ENCODE results near the gene PCDH9. TPM values are rescaled to one million over a fixed set of nuclear protein-coding genes. Genes with fewer than 3 reads are reported as not detected.
A peak's percentile ranks its signal among the peaks of the same experiment; 100 is the strongest.

The PCDH9 gene
- total RNA-seq, 1 donor from 2014 or later, result 37.7 TPM

DNA sequence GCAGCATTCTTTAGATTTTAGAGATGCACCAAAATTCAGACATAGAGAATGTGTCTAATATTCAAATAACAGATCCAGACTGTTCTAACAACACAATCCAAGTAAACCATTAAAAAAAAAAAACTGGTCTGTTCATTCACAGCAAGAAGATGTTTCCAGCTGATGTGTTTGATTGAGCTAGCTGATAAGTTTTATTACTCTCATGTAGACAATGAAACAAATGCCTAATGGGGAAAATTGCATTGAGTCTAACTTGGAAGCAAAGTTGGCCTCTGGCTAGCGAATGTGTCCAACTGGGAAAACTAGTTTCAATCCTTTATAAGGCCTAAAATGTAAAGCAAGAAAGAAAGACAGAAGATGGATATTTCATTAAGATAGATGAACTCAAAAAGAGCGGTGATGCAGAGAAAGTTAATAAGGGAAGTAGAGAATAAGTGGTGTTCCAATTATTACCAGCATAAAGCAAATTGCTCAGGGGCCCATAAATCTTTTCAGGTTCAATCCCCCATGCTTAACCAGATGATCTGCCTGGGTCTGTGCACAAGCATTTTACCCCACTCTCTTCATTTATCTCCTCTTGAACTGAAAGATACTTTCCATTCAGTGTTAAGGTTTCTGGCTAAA, 54.2 kb downstream of the PCDH9 start:
- intact Hi-C loops (cut with DNase I), result no loop called here
- DNase-seq (ENCODE audit: low spot score) (no peak), ATAC-seq (no peak)

DNA sequence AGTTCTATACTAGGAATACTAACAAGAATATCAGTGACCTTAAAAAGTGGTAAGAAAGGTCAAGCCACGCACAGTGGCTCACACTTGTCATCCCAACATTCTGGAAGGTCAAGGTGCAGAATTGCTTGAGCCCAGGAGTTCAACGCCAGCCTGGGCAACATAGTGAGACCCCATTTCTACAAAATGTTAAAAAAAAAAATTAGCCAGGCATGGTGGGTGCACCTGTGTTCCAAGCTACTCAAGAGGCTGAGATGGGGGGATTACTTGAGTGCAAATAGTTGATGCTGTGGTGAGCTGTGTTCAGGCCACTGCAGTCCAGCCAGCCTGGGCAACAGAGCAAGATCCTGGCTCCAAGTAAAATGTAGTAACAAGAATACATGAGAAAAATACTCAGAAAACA, 61.8 kb downstream of the PCDH9 start:
- intact Hi-C loops (cut with DNase I), result no loop called here
- DNase-seq (ENCODE audit: low spot score) (no peak), ATAC-seq (no peak)

DNA sequence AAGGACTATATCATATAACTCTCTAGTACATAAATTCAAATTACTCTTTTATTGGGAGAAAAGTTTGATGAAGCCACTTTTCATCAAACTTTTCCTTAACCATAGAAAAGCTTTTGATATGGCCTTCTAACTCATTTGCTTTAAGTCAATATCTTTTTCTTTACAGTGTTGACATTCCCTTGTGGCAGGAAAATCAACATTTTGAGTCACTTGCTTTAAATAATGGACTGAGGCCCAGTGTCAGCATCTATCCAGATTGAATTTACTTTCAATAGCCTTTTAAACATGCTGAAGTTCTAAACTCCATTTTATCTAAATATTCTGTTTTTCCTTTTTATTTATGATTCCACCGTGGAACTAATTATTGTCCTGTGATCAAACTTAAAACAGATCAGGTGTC, 62.7 kb downstream of the PCDH9 start:
- DNase-seq (ENCODE audit: low spot score), result no peak
- no peak for ATAC-seq
- intact Hi-C loops (cut with DNase I), result no loop called here

DNA sequence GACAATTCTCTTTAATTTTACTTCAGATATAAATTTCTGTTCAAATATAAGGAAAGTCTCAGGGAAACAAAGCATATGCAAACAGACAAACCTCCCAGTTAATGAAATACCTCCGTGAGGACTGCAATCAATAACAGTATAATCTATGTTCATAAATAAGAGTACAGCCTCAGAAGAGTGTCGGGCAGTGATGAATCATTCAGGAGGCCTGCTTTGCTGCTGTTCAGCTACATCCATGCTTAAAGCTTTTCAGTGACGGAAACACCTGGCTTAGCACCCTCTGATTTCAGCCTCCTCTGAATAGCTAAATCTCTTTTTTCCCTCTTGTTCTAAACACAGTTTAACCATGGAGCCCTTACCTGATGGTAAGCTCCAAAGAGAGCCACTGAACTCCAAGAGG, 69.0 kb downstream of the PCDH9 start:
- ATAC-seq (no peak), DNase-seq (ENCODE audit: low spot score) (no peak)
- intact Hi-C loops (cut with DNase I), result no loop called here

DNA sequence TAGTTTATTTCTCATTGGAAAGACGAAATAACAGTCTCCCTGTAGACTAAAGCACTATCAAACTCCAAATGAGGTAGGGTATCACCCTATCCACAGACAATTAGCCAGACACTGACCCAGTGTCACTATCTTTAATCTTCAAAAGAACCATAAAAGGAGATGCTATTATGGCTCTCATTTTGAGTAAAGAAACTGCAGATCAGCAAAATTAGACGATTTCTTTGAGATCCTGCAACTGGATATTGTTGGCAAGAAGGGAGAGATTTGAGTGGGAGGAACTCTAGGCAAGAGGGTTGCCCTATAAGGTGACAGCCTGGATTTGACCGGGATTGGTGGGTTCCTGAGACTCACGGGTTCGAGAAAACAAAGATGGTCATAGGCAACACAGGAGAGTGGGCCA, 71.2 kb downstream of the PCDH9 start:
- ATAC-seq (no peak), DNase-seq (ENCODE audit: low spot score) (no peak)
- intact Hi-C loops (cut with DNase I), result no loop called here

DNA sequence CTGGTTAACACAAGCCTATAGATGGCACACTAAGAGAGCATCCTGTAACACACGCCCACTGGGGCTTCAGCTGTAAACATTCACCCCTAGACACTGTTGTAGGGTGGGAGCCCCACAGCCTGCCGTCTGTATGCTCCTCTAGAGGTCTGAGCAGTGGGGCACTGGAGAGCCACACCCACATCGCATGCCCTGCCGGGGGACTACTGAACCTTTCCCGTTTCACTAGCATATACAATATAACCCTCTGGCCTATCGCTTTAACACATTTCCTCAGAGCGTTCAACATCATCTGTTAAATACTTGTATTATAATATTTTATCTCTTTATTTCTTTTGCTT, 73.4 kb downstream of the PCDH9 start:
- no peak for ATAC-seq
- intact Hi-C loops (cut with DNase I), result no loop called here
- no peak for DNase-seq (ENCODE audit: low spot score)

DNA sequence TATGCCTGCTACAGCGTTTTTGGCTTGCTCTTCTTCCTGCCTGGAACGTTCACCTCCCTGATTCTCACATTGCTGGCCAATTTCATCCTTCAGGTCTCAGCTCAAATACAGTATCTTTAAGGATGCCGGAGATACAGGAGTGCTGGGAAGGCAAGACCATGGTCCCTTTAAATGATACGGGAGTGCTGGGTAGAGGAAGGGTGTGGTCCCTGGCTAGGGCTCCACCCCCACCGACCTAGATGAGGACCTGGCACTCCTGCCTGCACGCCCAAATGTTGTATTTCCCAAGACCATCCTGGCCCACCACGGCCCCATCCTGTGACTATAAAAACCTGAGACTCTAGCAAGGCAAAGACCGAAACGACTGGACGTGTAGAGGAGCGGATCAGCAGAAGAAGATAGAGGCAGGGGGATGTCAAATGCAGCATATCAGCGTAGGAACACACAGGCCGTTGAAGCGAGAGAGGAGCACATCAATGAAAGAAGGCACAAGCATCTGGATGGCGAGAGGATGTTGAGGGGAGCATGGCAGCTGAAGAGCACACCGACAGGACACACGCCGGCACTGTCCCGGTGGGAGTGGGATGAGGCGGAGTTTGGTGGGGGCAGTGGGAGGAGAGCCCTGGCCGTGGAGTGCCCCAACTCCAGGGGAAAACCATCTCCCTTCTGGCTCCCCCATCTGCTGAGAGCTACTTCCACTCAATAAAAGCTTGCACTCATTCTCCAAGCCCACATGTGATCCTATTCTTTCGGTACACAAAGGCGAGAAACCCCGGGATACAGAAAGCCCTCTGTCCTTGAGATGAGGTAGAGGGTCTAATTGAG, 74.0 kb downstream of the PCDH9 start:
- no peak for DNase-seq (ENCODE audit: low spot score)
- ATAC-seq, result no peak
- intact Hi-C loops (cut with DNase I), result no loop called here

DNA sequence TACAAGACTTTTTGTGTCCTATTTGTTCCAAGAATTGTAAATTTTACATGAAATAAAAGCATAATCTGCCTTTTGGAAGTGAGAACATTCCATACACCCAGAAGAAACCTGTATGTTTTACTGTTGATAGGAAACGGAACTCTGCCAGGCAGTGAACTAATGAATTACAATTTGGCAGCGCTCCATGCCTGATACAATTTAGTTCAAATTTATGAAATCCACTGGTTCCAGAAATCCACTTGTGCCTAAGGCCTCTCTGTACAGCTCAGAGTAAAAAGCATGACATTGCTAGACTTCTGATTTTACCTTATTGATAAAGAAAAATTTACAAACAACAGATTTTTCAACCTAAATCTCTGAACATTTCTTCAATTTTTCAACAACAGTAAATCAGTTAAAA, 78.1 kb downstream of the PCDH9 start:
- no peak for DNase-seq (ENCODE audit: low spot score)
- intact Hi-C loops (cut with DNase I), result no loop called here
- no peak for ATAC-seq

DNA sequence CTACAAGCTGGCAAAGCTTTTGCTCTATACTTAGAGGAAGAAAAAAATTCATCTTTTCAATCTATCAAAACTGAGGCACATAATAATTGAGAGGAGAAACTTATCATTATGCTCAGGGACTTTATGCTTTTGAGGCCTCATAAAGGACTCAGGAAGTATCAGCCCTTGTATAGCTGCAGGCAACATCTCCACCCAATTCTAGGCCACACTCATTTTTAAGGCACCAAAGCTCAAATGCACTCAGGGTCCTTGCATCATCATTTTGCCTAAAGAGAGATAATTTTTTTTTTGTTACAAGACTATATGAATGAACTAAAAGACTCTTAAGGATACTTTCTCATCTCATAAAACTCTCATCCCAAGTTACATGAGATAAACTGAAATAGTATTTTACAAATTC, 78.5 kb downstream of the PCDH9 start:
- DNase-seq (ENCODE audit: low spot score) (no peak), ATAC-seq (no peak)
- intact Hi-C loops (cut with DNase I), result no loop called here

DNA sequence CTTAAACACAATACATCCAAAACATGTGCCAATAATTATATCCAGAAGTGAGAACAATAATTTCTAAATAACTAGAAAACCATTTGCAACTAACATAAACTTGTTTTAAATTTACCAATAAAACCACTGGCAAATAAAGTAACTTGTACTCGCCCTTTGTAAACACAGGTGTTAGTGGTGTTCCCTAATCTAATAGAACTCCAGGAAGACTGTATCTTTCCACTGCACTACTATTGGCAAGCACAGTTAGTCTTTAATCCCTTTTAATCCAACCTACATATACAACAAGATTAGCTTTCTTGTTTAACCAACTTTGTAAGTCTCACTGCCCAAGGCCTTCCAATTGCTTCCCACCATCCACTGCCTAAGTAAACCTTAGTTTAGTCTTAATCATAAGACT, 79.5 kb downstream of the PCDH9 start:
- intact Hi-C loops (cut with DNase I), result no loop called here
- no peak for DNase-seq (ENCODE audit: low spot score)
- ATAC-seq, result no peak

DNA sequence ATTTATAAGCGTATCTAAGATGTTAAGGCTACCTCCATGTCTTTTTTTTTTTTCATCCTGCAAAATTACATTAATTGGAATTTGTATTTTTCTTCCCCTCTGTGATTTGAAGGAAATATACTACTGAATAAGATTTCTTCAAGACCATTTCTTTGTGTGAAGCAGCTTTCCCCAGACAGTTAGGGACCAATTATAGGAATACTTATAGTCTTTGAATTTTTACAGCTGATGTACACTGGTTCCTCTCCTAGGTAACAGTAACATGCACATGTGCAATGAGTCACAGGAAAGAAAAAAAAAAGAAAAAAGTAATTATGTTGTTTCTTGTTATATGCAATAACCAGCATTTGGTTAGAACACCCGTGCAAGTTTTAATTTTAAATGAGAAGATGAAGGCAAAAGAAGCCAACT, 82.0 kb downstream of the PCDH9 start:
- ATAC-seq, result no peak
- DNase-seq (ENCODE audit: low spot score), result no peak
- intact Hi-C loops (cut with DNase I), result no loop called here

DNA sequence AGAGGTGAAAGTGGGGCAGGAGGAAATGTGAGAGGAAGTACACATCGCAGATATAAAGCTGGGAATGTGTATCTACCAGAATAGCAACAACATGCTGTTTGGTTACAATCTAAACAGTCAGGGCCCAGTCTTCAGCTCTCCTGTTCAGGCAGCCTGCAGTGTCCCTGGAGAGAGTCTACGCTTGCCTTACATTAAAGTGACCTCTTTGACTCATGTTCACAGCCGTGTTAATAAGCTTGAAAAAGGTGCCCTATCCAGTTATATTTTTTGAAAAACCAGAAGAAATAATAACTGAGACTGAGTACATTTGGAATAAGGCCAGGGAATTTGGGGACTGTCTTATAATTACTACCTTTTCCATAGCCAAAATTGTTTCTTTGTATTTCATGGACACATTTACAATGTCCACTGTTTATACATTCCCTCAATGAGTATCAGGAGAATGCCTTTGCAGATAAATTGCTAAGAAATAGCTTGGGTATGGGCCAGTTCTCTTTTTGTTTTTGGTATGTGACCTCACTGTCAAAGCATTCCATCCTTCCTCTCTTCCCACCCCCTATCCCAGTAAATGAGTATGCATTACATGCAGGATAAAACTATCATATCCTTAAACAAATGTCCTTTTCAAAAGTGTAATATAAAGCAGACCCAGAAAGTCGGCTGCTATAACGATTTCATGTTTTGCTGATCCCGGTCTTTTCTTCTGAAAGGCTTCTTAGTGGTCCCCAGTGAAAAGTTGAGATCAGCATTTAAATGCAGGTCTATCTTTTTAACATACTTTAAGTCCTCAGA, 82.6 kb downstream of the PCDH9 start:
- no peak for DNase-seq (ENCODE audit: low spot score)
- intact Hi-C loops (cut with DNase I), result no loop called here

DNA sequence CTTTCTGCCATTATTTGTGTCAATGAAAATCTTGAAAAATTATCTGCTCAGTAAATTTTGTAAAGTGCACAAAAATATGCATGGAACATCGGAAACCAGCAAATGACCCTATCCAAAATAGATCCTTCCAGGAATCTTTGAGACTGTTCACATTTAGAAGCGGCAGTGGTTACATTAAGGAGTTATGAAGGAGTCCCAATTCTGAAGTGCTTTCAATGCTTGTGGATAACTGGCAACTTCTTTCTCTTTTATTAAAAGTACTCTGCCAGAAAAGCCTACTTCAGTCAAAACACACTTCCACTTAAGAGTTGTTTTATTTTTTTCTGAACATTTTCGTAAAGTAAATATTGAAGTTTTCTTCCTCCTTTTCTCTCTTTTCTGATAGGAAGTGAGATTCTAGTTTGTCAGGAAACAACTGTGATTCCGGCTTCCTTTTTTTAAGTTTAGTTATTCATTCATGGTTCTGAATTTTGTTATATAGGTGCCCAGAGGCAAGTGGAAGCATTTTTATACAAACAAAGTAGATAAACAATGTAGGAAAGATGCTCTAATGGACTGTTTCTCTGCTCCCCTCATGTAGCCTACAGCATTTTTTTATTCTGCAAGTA, 83.5 kb downstream of the PCDH9 start:
- ATAC-seq, result no peak
- no peak for DNase-seq (ENCODE audit: low spot score)
- intact Hi-C loops (cut with DNase I), result no loop called here

More for the DNA sequence above, 82.6 kb downstream of the PCDH9 start:
- ATAC-seq, result peak; percentile 49

DNA sequence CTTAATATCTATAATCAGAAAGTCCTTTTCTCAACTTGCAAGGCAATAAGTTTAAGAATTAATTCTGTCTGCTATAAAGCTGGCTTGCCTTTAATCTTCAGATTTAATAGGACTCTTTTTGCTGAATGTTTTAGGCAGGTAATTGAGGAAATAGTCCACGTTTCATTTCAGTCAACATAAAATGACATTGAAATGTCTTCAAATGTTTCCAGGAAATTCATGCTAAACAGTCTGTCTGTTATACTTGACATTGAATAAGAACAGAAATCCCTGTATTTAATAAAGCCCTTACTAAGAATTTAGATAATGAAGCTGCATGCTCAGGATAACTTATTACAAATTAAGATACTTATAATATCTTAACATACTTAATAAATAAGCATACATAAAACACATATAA, 84.2 kb downstream of the PCDH9 start:
- no peak for DNase-seq (ENCODE audit: low spot score)
- intact Hi-C loops (cut with DNase I), result no loop called here

DNA sequence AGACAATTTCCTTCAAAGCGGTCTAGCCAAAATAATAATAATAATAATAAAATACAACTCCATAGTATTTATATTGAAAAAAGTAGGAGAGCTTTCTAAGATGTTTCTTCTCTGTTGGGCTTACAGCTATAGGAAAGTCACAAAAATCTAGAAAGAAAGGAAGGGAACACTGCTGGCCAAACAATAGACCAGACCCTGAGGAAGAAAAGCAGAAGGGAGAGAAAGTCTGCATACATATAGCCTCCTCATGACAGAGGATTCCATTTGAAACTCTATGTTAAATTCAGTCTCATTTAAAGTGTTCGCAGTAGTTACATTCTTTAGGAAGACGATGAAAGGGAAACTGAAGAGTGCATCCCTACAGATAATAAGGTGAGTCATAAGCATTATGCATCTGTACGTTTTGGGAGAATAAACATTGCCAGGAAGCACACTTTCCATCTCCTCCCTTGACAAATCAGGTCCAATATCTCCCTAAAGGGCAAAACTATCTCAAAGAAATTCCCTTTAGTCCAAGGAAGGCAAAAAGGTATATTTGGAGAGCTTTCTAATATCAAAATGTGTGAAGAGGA, 86.5 kb downstream of the PCDH9 start:
- ATAC-seq (no peak), DNase-seq (ENCODE audit: low spot score) (no peak)
- intact Hi-C loops (cut with DNase I), result no loop called here

More for the DNA sequence above, 84.2 kb downstream of the PCDH9 start:
- ATAC-seq, result no peak

DNA sequence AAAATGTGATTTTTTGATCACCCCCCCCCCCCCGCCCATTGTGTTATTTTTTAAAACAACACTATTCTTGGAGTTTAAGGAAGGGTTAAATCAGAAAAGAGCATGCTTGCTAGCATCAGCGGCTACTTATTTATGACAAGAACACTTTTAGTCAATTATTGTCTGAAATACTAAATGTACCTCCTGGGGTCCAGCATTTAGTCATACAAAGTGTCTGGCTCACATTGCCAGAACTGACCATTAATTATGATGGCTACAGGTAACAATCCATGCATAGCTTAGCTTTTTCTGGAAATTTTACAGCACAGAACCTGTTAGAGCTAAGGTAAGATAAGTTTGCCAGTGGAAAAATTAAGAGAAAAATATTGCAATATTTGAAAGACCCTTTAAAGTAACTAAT, 90.1 kb downstream of the PCDH9 start:
- intact Hi-C loops (cut with DNase I), result no loop called here
- ATAC-seq (no peak), DNase-seq (ENCODE audit: low spot score) (no peak)

DNA sequence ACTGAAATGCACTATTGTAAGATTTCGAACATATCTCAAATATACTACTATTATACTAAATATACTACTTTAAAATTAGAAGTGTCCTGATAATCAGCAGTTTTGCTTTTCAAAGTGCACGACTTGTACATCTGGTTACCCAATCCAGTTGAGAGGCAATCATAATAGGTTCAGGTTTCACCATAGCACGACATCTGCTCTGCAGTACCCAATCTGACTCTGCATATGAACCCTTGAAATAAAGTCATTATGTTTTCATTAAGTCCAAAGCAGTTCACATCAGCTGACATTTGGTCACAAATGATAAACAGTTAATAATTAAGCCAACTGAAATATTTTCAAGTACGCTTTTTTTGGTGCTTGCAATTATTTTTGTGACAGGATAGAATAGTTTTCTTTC, 90.6 kb downstream of the PCDH9 start:
- DNase-seq (ENCODE audit: low spot score) (no peak), ATAC-seq (no peak)
- intact Hi-C loops (cut with DNase I), result no loop called here

DNA sequence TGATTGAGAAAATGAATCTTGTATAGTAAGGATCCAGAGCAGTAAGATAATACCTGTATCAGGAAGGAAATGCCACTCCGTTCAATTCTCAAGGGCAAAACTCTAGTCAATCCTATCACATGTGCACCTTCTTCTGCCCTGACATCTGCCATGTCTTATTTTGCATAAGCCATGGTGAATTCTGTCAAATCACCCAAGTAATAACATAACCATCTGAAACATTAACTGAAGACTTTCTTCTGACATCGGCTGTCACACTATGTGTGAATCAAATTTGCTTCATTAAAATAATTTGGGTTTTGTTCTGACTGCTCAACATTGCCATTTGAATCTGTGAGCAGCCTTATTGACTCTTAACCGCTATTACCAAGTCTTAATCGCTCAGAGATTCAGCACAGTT, 91.2 kb downstream of the PCDH9 start:
- intact Hi-C loops (cut with DNase I), result no loop called here
- ATAC-seq (no peak), DNase-seq (ENCODE audit: low spot score) (no peak)

DNA sequence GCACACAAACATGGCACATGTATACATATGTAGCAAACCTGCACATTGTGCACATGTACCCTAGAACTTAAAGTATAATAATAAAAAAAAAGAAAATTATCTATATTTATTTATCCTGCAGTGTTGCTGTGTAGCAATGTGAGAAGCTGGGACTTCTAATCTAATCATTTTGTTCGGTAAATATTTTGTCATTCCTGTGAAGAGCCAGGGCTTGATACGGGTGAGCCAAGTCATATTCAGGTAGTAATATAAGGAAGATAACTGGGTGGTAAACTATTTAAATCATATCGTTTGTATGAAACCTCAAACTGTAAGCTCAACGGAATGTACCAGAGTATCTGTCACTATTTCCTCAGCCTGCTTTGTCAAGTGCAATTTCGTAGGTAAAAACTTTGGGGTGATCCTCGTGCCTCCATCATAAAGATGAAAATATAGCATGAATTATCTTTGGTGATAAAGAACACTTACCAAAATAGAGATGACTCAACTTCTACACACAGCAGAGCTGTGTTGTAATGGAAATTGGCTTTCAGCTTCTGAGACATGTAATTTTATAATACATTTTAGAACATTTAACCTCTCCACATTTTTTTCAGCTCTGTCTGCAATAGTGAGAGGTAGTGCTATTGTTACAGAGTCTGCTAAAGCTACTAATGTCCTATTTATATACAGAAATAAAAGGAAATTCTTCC, 92.9 kb downstream of the PCDH9 start:
- intact Hi-C loops (cut with DNase I), result no loop called here
- DNase-seq (ENCODE audit: low spot score) (no peak), ATAC-seq (no peak)

Measured in sciatic nerve (tissue), 2 donors.